RWPE1 (cell line): ENCODE results near the gene ACIN1.

Source experiments
- CTCF ChIA-PET: fragments of 350-600 bp; sonication (Branson Sonifier 250); formaldehyde crosslinking; extraction: SDS; loops from one replicate; lab custom pipeline; 2021; lab: Yijun Ruan, JAX
- POLR2A ChIA-PET: fragments of 400-600 bp; formaldehyde crosslinking; extraction: SDS; loops from one replicate; lab custom pipeline; 2020; ENCODE audit warnings: antibody characterized with exemption; ENCODE audit not compliant: low non-redundant PET; lab: Yijun Ruan, JAX
- DNase-seq: peaks from one replicate; pipeline ENCODE4 v3.0.0; 2012; ENCODE audit warnings: low spot score
- H3K27ac ChIP-seq: fragments of 450-650 bp; 2 replicates; pipeline ENCODE4 v1.5.1; 2017
- TF ChIP-seq, protein P1 (sequence below): fragments of 450-650 bp; conservative IDR thresholded peaks from 2 replicates; pipeline ENCODE4 v1.5.1; 2017; ENCODE audit warnings: low read depth, mild to moderate bottlenecking

ACIN1 gene

DNA sequence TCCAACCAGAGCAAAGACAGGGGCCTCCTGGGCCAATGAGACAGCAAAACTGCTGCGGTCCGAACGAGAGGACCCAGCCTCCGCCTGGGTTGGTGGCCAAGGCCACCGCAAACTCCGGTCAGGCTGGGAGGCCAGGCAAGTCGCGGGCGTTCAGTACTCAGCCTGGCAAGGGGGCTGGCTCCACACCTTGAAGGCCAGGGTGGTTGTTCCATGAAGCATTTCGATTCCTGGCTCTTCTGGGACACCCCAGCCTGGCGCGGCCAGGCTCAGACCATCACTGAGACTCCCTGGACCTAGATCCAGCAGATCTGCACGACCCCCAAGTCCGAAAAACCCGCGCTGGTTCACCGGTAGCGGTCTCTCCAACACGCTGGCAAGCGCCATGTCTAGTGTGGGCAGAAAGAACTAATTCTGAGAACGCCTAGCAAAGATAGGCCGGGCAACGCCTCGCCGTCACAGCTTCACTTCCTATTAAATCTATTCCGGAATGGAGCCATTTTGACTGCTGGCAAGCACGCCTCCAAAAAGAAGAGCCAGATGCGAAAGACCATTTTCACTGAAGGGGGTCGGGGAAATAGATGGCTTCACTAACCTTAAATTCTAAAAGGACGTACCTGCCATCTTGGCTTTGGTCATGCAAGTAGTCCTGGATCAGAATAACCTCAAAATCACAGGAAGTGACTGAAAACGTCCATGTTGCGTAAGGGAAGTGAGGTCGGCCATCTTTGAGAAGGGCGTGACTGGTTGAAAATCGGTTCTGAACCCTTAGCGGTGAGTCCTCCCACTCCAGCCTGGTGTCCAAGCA lies 60.2 kb downstream of the ACIN1 start, which contains the start of gene PSMB5:
TSS of gene PSMB5 (minus strand) at position 403 of the 805 bp plus-strand sequence. CDS start at position 384, 19 bp downstream.
- peak; percentile 95 for DNase-seq
- peak within 1 kb of the TSS; percentile 83 for H3K27ac ChIP-seq
- CTCF ChIA-PET: interaction anchor here (1.7 kb wide), 1 partner anchor 48 kb away, joined by 13 read pairs; no protein-coding TSS in a partner anchor
- TF ChIP-seq, protein P1, sequence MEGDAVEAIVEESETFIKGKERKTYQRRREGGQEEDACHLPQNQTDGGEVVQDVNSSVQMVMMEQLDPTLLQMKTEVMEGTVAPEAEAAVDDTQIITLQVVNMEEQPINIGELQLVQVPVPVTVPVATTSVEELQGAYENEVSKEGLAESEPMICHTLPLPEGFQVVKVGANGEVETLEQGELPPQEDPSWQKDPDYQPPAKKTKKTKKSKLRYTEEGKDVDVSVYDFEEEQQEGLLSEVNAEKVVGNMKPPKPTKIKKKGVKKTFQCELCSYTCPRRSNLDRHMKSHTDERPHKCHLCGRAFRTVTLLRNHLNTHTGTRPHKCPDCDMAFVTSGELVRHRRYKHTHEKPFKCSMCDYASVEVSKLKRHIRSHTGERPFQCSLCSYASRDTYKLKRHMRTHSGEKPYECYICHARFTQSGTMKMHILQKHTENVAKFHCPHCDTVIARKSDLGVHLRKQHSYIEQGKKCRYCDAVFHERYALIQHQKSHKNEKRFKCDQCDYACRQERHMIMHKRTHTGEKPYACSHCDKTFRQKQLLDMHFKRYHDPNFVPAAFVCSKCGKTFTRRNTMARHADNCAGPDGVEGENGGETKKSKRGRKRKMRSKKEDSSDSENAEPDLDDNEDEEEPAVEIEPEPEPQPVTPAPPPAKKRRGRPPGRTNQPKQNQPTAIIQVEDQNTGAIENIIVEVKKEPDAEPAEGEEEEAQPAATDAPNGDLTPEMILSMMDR: no peak
- POLR2A ChIA-PET: no interaction called here

GRCh38 chr14:23033801-23034497 lies 61.0 kb downstream of the ACIN1 start:
- peak overlapping the region; percentile 83 for H3K27ac ChIP-seq
- TF ChIP-seq, protein P1: no peak
- DNase-seq: no peak
- CTCF ChIA-PET: interaction anchor here (1.0 to 1.7 kb wide), 2 partner anchors 35 to 47 kb away, joined by 3 to 13 read pairs; no protein-coding TSS in a partner anchor
- POLR2A ChIA-PET: no interaction called here

DNA sequence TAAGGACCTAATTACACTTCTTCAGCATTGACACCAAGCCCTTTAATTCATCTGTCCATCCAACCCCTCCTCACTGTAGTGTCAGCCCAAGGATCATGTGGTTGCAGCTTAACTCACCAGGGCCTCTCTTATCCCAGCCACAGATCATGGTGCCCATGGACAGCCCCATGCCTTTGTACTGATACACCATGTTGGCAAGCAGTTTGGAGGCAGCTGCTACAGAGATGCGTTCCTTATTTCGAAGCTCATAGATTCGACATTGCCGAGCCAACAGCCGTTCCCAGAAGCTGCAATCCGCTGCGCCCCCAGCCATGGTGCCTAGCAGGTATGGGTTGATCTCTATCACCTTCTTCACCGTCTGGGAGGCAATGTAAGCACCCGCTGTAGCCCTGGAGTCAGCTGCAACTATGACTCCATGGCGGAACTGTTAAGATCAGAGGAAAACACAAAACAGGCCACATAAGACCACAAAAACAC lies 61.6 kb downstream of the ACIN1 start:
- DNase-seq: no peak
- CTCF ChIA-PET: interaction anchor here (0.6 to 1.7 kb wide), 4 partner anchors 35 to 1107 kb away, joined by 3 to 13 read pairs (median 4); no protein-coding TSS in a partner anchor
- peak overlapping the region; percentile 83 for H3K27ac ChIP-seq
- POLR2A ChIA-PET: no interaction called here
- TF ChIP-seq, protein P1: no peak

DNA sequence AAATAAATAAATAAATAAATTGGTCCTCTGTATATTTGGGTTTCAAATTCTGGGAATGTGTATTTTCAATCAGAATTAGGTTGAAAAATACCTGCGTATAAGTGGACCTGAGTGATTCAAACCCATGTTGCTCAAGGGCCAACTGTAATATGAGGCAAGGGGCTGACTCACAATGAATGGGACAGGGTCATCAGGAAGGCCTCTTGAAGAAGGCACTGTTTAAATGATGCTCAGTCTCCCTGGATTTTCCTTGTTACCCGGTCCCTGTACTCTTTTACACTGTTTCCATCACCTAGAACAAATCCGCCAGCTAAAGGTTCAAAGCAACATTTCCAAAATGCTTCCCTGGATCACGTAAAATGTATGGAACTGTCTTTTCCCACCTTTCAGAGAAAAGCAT lies 64.0 kb downstream of the ACIN1 start:
- DNase-seq: no peak
- POLR2A ChIA-PET: no interaction called here
- CTCF ChIA-PET: interaction anchor here (0.9 kb wide), 1 partner anchor 44 kb away, joined by 4 read pairs; no protein-coding TSS in a partner anchor
- H3K27ac ChIP-seq: no peak overlapping the region
- TF ChIP-seq, protein P1: no peak

- DNase-seq: no peak
- TF ChIP-seq, protein P1: no peak
- H3K27ac ChIP-seq: no peak overlapping the region
- POLR2A ChIA-PET: no interaction called here
- CTCF ChIA-PET: interaction anchor here (0.6 to 0.9 kb wide), 3 partner anchors 9 to 99 kb away, joined by 3 to 4 read pairs (median 4); no protein-coding TSS in a partner anchor
These were observed 66.1 kb downstream of the ACIN1 start for GRCh38 chr14:23028799-23029198.
